ENCODE results near the gene MGAT4D. TPM values are rescaled to one million over a fixed set of nuclear protein-coding genes. Genes with fewer than 3 reads are reported as not detected.

MGAT4D gene
- total RNA-seq, 2 experiments from 2014 or later = not detected

GRCh38 chr4:140400111-140400510 lies 98.0 kb downstream of the MGAT4D start:
- H3K4me1 Mint-ChIP-seq = no peaks in the 10 kb centered on the region
- H3K4me3 Mint-ChIP-seq = no peak overlapping the region
- peaks cover 11% of the 10 kb centered on the region for H3K27me3 Mint-ChIP-seq
- H3K27ac Mint-ChIP-seq = no peak overlapping the region
- no peaks in the 10 kb centered on the region for H3K36me3 Mint-ChIP-seq
- no peak for DNase-seq
- H3K9me3 Mint-ChIP-seq = no peaks in the 10 kb centered on the region

GRCh38 chr4:140395668-140396067 lies 102.4 kb downstream of the MGAT4D start:
- no peak for DNase-seq
- H3K36me3 Mint-ChIP-seq = no peaks in the 10 kb centered on the region
- H3K27ac Mint-ChIP-seq = no peak overlapping the region
- H3K9me3 Mint-ChIP-seq = no peaks in the 10 kb centered on the region
- H3K27me3 Mint-ChIP-seq = peaks cover 11% of the 10 kb centered on the region
- H3K4me3 Mint-ChIP-seq = no peak overlapping the region
- no peaks in the 10 kb centered on the region for H3K4me1 Mint-ChIP-seq

Other genes starting within 250 kb of the MGAT4D start
- gene SCOC, start 124.6 kb downstream of the MGAT4D start, total RNA-seq = 10 to 100 TPM; 45.7 to 46.2 TPM
- gene CLGN, start 70.6 kb downstream of the MGAT4D start, total RNA-seq = under 1 TPM; 0.22 to 0.27 TPM
- 10 to 100 TPM; 13.6 to 14.4 TPM for gene ELMOD2, start 25.9 kb upstream of the MGAT4D start, total RNA-seq
- gene UCP1, start 70.7 kb upstream of the MGAT4D start, total RNA-seq = not detected

Data from activated naive CD8-positive, alpha-beta T cell treated with anti-CD3 and anti-CD28 coated beads for 36 hours (primary cell).